ENCODE results near the gene FLT1. TPM values are rescaled to one million over a fixed set of nuclear protein-coding genes. Genes with fewer than 3 reads are reported as not detected.

The FLT1 gene
- total RNA-seq, 1 donor from 2014 or later = 0.47 TPM

GRCh38 chr13:28435917-28436316 lies 59.0 kb downstream of the FLT1 start:
- Histone ChIP-seq H3K9me3 (ENCODE audit: low read depth) (no peaks in the 10 kb centered on the region), H3K4me3 (no peak overlapping the region), H3K4me1 (peaks cover 14% of the 10 kb centered on the region), H3K4me2 (no peak overlapping the region), H3K27ac (no peak overlapping the region), H3F3A (ENCODE audit: low read depth) (no peaks in the 10 kb centered on the region), H2AFZ (replicated peaks) (no peak overlapping the region), H3K9ac (no peak overlapping the region), H4K20me1 (ENCODE audit: low read depth) (no peaks in the 10 kb centered on the region), H3K79me2 (ENCODE audit: low read depth) (no peaks in the 10 kb centered on the region), H3K27me3 (peaks cover 5% of the 10 kb centered on the region), H3K36me3 (no peaks in the 10 kb centered on the region)
- DNase-seq (ENCODE audit: low spot score) = no peak
- no peaks in the 10 kb centered on the region for H3K36me3 Mint-ChIP-seq
- H3K4me1 Mint-ChIP-seq = peaks cover 28% of the 10 kb centered on the region
- H3K4me3 Mint-ChIP-seq = no peak overlapping the region
- H3K27me3 Mint-ChIP-seq (ENCODE audit: insufficient read depth, low read depth) = no peaks in the 10 kb centered on the region
- no peaks in the 10 kb centered on the region for H3K9me3 Mint-ChIP-seq
- TF ChIP-seq EZH2 (IDR thresholded peaks at IDR 0.05) = no peak
- TF ChIP-seq EZH2phosphoT487 (IDR thresholded peaks at IDR 0.05) = no peak
- TF ChIP-seq, protein P1, sequence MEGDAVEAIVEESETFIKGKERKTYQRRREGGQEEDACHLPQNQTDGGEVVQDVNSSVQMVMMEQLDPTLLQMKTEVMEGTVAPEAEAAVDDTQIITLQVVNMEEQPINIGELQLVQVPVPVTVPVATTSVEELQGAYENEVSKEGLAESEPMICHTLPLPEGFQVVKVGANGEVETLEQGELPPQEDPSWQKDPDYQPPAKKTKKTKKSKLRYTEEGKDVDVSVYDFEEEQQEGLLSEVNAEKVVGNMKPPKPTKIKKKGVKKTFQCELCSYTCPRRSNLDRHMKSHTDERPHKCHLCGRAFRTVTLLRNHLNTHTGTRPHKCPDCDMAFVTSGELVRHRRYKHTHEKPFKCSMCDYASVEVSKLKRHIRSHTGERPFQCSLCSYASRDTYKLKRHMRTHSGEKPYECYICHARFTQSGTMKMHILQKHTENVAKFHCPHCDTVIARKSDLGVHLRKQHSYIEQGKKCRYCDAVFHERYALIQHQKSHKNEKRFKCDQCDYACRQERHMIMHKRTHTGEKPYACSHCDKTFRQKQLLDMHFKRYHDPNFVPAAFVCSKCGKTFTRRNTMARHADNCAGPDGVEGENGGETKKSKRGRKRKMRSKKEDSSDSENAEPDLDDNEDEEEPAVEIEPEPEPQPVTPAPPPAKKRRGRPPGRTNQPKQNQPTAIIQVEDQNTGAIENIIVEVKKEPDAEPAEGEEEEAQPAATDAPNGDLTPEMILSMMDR (IDR thresholded peaks at IDR 0.05) = no peak
- H3K27ac Mint-ChIP-seq = no peak overlapping the region

DNA sequence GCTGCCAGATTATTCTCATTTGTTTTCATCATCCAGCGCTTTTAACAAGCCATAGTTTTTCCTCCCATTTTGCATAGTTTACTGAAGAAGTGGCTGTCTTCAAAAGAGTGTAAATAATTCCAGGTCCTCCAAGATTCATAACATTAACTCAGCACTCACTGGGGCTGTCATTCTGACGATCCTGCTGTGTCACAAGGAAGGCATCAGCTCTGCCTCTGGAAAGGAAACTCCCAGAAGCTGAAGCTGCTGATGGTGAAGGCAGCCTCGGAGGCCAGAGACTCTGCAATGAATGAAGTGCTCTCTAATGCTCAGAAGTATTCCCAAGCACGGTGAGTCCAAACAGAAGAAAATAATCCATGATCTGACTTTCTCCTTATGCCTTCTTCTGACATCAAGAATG lies 60.0 kb downstream of the FLT1 start:
- DNase-seq (ENCODE audit: low spot score) = no peak
- H3K4me2 ChIP-seq = no peak overlapping the region
- H3K9me3 Mint-ChIP-seq = no peaks in the 10 kb centered on the region
- peaks cover 16% of the 10 kb centered on the region for H3K4me1 ChIP-seq
- no peak overlapping the region for H3K4me3 ChIP-seq
- no peaks in the 10 kb centered on the region for H3K79me2 ChIP-seq (ENCODE audit: low read depth)
- H3K27me3 Mint-ChIP-seq (ENCODE audit: insufficient read depth, low read depth) = no peaks in the 10 kb centered on the region
- peaks cover 5% of the 10 kb centered on the region for H3K27me3 ChIP-seq
- H3K36me3 Mint-ChIP-seq = no peaks in the 10 kb centered on the region
- no peaks in the 10 kb centered on the region for H3K9me3 ChIP-seq (ENCODE audit: low read depth)
- no peak overlapping the region for H3K4me3 Mint-ChIP-seq
- no peaks in the 10 kb centered on the region for H3F3A ChIP-seq (ENCODE audit: low read depth)
- no peaks in the 10 kb centered on the region for H4K20me1 ChIP-seq (ENCODE audit: low read depth)
- H2AFZ ChIP-seq (replicated peaks) = no peak overlapping the region
- H3K9ac ChIP-seq = no peak overlapping the region
- no peaks in the 10 kb centered on the region for H3K36me3 ChIP-seq
- H3K4me1 Mint-ChIP-seq = peaks cover 28% of the 10 kb centered on the region
- no peak overlapping the region for H3K27ac Mint-ChIP-seq
- TF ChIP-seq EZH2phosphoT487 (IDR thresholded peaks at IDR 0.05) (no peak), EZH2 (IDR thresholded peaks at IDR 0.05) (no peak)
- TF ChIP-seq, protein P1 (IDR thresholded peaks at IDR 0.05) = no peak
- no peak overlapping the region for H3K27ac ChIP-seq

DNA sequence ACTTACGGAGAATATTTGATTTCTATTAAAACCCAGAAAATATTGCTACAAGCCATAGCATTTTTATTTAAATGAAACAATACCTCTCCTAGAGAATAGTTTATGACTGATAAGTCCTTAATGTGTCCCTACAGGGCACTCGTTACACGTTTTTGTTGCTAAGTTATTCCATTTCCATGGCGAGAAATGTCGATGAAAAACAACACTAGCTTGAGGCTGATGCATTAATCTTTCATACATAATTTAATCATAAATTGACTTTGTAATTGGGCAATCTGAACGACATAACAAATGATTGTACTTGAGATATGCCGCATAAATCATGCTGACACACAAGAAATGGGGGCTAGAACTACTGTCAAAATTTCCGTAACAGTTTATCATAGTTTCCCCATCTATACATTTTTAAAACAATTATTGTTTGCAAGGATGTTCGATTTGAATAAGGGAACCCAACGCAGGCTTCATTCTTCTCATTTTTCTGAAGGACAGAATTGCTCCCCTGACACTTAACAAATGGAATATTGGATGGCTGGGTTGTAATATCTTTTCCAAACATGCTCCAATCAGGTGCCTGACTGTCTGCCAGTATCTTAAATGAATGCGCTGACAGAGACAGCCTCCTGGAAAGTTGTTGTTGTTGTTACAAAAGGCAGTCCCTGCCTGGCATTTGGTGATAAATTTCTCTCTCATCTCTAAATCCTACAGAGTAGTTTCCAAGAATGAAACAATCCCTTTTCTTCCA lies 61.9 kb downstream of the FLT1 start:
- TF ChIP-seq, protein P1 (IDR thresholded peaks at IDR 0.05) = no peak
- TF ChIP-seq EZH2phosphoT487 (IDR thresholded peaks at IDR 0.05) = no peak
- Histone ChIP-seq H3K9ac (no peak overlapping the region), H3K4me3 (no peak overlapping the region), H3K27me3 (no peaks in the 10 kb centered on the region), H3K9me3 (ENCODE audit: low read depth) (no peaks in the 10 kb centered on the region), H3K36me3 (no peaks in the 10 kb centered on the region), H3F3A (ENCODE audit: low read depth) (no peaks in the 10 kb centered on the region), H3K79me2 (ENCODE audit: low read depth) (no peaks in the 10 kb centered on the region), H2AFZ (replicated peaks) (no peak overlapping the region), H3K27ac (no peak overlapping the region), H3K4me2 (no peak overlapping the region), H4K20me1 (ENCODE audit: low read depth) (no peaks in the 10 kb centered on the region), H3K4me1 (peaks cover 22% of the 10 kb centered on the region)
- no peak for DNase-seq (ENCODE audit: low spot score)
- peaks cover 19% of the 10 kb centered on the region for H3K4me1 Mint-ChIP-seq
- H3K27ac Mint-ChIP-seq = no peak overlapping the region
- no peaks in the 10 kb centered on the region for H3K36me3 Mint-ChIP-seq
- H3K9me3 Mint-ChIP-seq = no peaks in the 10 kb centered on the region
- H3K27me3 Mint-ChIP-seq (ENCODE audit: insufficient read depth, low read depth) = no peaks in the 10 kb centered on the region
- H3K4me3 Mint-ChIP-seq = no peak overlapping the region

All from neural progenitor cell (in vitro differentiated cells).